PC-3 (cell line): ENCODE measurements around the gene CAPG.

ENCODE experiments used
- EZH2phosphoT487 ChIP-seq: fragments of 300-600 bp; sonication (generic); IDR thresholded peaks from 2 replicates; pipeline ENCODE4 v1.6.1; 2018; ENCODE audit warnings: mild to moderate bottlenecking, antibody characterized with exemption, low read length, borderline replicate concordance
- TF ChIP-seq, protein P1 (sequence below): fragments of 300-600 bp; sonication (generic); conservative IDR thresholded peaks from 2 replicates; pipeline ENCODE4 v1.5.1; 2017; ENCODE audit warnings: antibody characterized with exemption, low read depth, mild to moderate bottlenecking, low read length

DNA sequence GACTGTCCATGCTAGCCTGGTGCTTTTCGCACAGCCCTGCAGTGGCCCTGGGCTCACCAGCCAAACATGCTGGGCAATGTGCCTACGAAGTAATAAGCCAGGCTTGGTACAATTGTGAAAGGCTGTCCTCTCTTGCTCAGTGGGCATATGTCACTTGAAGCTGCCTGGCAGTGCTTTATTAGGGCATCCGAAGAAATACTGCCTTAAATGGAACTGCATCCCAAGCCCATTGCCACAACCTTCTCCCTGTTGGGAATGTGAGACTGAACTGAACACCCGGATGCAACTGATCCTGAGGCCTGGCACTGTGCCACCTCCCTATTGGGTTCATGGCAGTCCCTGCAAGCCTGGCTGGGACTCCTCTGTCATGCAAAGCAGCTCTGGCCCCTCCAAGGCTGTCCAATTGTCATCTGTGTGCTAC lies 15.9 kb downstream of the CAPG start:
- TF ChIP-seq, protein P1, sequence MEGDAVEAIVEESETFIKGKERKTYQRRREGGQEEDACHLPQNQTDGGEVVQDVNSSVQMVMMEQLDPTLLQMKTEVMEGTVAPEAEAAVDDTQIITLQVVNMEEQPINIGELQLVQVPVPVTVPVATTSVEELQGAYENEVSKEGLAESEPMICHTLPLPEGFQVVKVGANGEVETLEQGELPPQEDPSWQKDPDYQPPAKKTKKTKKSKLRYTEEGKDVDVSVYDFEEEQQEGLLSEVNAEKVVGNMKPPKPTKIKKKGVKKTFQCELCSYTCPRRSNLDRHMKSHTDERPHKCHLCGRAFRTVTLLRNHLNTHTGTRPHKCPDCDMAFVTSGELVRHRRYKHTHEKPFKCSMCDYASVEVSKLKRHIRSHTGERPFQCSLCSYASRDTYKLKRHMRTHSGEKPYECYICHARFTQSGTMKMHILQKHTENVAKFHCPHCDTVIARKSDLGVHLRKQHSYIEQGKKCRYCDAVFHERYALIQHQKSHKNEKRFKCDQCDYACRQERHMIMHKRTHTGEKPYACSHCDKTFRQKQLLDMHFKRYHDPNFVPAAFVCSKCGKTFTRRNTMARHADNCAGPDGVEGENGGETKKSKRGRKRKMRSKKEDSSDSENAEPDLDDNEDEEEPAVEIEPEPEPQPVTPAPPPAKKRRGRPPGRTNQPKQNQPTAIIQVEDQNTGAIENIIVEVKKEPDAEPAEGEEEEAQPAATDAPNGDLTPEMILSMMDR: no peak
- TF ChIP-seq EZH2phosphoT487: no peak
